ENCODE results near the gene CDK2. TPM values are rescaled to one million over a fixed set of nuclear protein-coding genes. Genes with fewer than 3 reads are reported as not detected.

The CDK2 gene
- polyA plus RNA-seq, 3 donors from 2014 or later = 11.6 to 27.7 (median 13.4) TPM

- H3K4me3 Mint-ChIP-seq = no peak overlapping the region
Measured at GRCh38 chr12:55946553-55946952, 20.1 kb upstream of the CDK2 start.

GRCh38 chr12:55955344-55955743 lies 11.3 kb upstream of the CDK2 start:
- Mint-ChIP-seq H3K36me3 (peaks cover 7 to 33% (median 9%) of the 10 kb centered on the region in 3 donors), H3K27ac (peak overlapping the region in 3 of 6 donors; percentile 23 to 70 (median 57)), H3K4me3 (no peak overlapping the region)

More at GRCh38 chr12:55946553-55946952, 20.1 kb upstream of the CDK2 start:
- H3K36me3 Mint-ChIP-seq = peaks cover 35 to 53% (median 39%) of the 10 kb centered on the region in 3 donors
- no peaks in the 10 kb centered on the region for H3K9me3 Mint-ChIP-seq
- DNase-seq = no peak
- no peak overlapping the region for H3K27ac Mint-ChIP-seq
- no peaks in the 10 kb centered on the region for H3K4me1 Mint-ChIP-seq
- H3K27me3 Mint-ChIP-seq (ENCODE audit: low read depth in 3 of 3) = peaks cover 0 to 1% (median under 1%) of the 10 kb centered on the region in 3 donors

GRCh38 chr12:55955800-55956508 lies 10.7 kb upstream of the CDK2 start:
- Mint-ChIP-seq H3K4me1 (no peaks in the 10 kb centered on the region), H3K27ac (peak overlapping the region in 1 of 6 donors; percentile 48), H3K4me3 (no peak overlapping the region), H3K9me3 (no peaks in the 10 kb centered on the region), H3K36me3 (peaks cover 7 to 32% (median 9%) of the 10 kb centered on the region in 3 donors), H3K27me3 (ENCODE audit: low read depth in 3 of 3) (peaks cover 0 to 2% (median 0%) of the 10 kb centered on the region in 3 donors)
- DNase-seq = no peak

More at GRCh38 chr12:55955344-55955743, 11.3 kb upstream of the CDK2 start:
- H3K4me1 Mint-ChIP-seq = no peaks in the 10 kb centered on the region
- no peak for DNase-seq
- peaks cover 0 to 2% (median 0%) of the 10 kb centered on the region in 3 donors for H3K27me3 Mint-ChIP-seq (ENCODE audit: low read depth in 3 of 3)
- H3K9me3 Mint-ChIP-seq = no peaks in the 10 kb centered on the region

- peaks cover 0 to 18% (median 3%) of the 10 kb centered on the region in 3 donors for H3K36me3 Mint-ChIP-seq
- no peaks in the 10 kb centered on the region for H3K4me1 Mint-ChIP-seq
- no peak for DNase-seq
- no peak overlapping the region for H3K4me3 Mint-ChIP-seq
- H3K27ac Mint-ChIP-seq = peak overlapping the region in 2 of 6 donors; percentile 19 to 86
- no peaks in the 10 kb centered on the region for H3K27me3 Mint-ChIP-seq (ENCODE audit: low read depth in 3 of 3)
- H3K9me3 Mint-ChIP-seq = no peaks in the 10 kb centered on the region
Measured at GRCh38 chr12:55957106-55957859, 9.3 kb upstream of the CDK2 start.

GRCh38 chr12:55963760-55964159 lies 2.9 kb upstream of the CDK2 start:
- Mint-ChIP-seq H3K4me3 (no peak overlapping the region), H3K4me1 (peaks cover 27 to 35% of the 10 kb centered on the region in 2 donors), H3K27ac (no peak overlapping the region), H3K9me3 (no peaks in the 10 kb centered on the region), H3K27me3 (ENCODE audit: low read depth in 3 of 3) (peaks cover 0 to 5% (median 4%) of the 10 kb centered on the region in 3 donors), H3K36me3 (no peaks in the 10 kb centered on the region)
- DNase-seq = no peak

- no peak for DNase-seq
- H3K4me3 Mint-ChIP-seq = peak overlapping the region; percentile 86 to 93 (median 91)
- peaks cover 27 to 35% of the 10 kb centered on the region in 2 donors for H3K4me1 Mint-ChIP-seq
- H3K9me3 Mint-ChIP-seq = no peaks in the 10 kb centered on the region
- peaks cover 0 to 5% (median 4%) of the 10 kb centered on the region in 3 donors for H3K27me3 Mint-ChIP-seq (ENCODE audit: low read depth in 3 of 3)
- H3K36me3 Mint-ChIP-seq = peaks cover 0 to 3% (median 0%) of the 10 kb centered on the region in 3 donors
- peak overlapping the region in 5 of 6 donors; percentile 12 to 85 (median 74) for H3K27ac Mint-ChIP-seq
Measured at GRCh38 chr12:55965240-55965639, 1.4 kb upstream of the CDK2 start.

GRCh38 chr12:55965941-55966407 lies 656 bp upstream of the CDK2 start, which contains the start of gene PMEL:
Gene PMEL (minus strand): TSS chr12:55966042. CDS start chr12:55966011, 31 bp downstream.
- DNase-seq = no peak

GRCh38 chr12:55969356-55969755 lies 2.7 kb downstream of the CDK2 start:
- peaks cover 29 to 35% of the 10 kb centered on the region in 2 donors for H3K4me1 Mint-ChIP-seq
- no peaks in the 10 kb centered on the region for H3K9me3 Mint-ChIP-seq
- H3K27me3 Mint-ChIP-seq (ENCODE audit: low read depth in 3 of 3) = peaks cover 0 to 3% (median 2%) of the 10 kb centered on the region in 3 donors
- DNase-seq = no peak
- peaks cover 0 to 5% (median 3%) of the 10 kb centered on the region in 3 donors for H3K36me3 Mint-ChIP-seq
- H3K4me3 Mint-ChIP-seq = no peak overlapping the region
- peak overlapping the region in 2 of 6 donors; percentile 36 to 45 for H3K27ac Mint-ChIP-seq

More at GRCh38 chr12:55965941-55966407, 656 bp upstream of the CDK2 start, which contains the start of gene PMEL:
- Mint-ChIP-seq H3K27ac (peak within 1 kb of the TSS; percentile 81 to 93 (median 84)), H3K27me3 (ENCODE audit: low read depth in 3 of 3) (peaks cover 0 to 5% (median 4%) of the 10 kb centered on the region in 3 donors), H3K4me3 (peak within 1 kb of the TSS; percentile 86 to 93 (median 91)), H3K9me3 (no peaks in the 10 kb centered on the region), H3K36me3 (peaks cover 0 to 3% (median under 1%) of the 10 kb centered on the region in 3 donors), H3K4me1 (peaks cover 27 to 35% of the 10 kb centered on the region in 2 donors)

GRCh38 chr12:55970775-55971174 lies 4.1 kb downstream of the CDK2 start:
- Mint-ChIP-seq H3K4me1 (peaks cover 26 to 29% of the 10 kb centered on the region in 2 donors), H3K27me3 (ENCODE audit: low read depth in 3 of 3) (peaks cover 0 to 2% (median 0%) of the 10 kb centered on the region in 3 donors), H3K9me3 (no peaks in the 10 kb centered on the region), H3K4me3 (no peak overlapping the region), H3K36me3 (peaks cover 0 to 5% (median 3%) of the 10 kb centered on the region in 3 donors), H3K27ac (no peak overlapping the region)
- no peak for DNase-seq

- H3K4me1 Mint-ChIP-seq = peaks cover 24 to 27% of the 10 kb centered on the region in 2 donors
- peaks cover 0 to 5% (median 3%) of the 10 kb centered on the region in 3 donors for H3K36me3 Mint-ChIP-seq
- H3K9me3 Mint-ChIP-seq = no peaks in the 10 kb centered on the region
- no peaks in the 10 kb centered on the region for H3K27me3 Mint-ChIP-seq (ENCODE audit: low read depth in 3 of 3)
- H3K4me3 Mint-ChIP-seq = peak overlapping the region in 1 of 5 donors; percentile 23
- DNase-seq = no peak
- H3K27ac Mint-ChIP-seq = peak overlapping the region in 2 of 6 donors; percentile 32 to 60
Measured at GRCh38 chr12:55972042-55972441, 5.4 kb downstream of the CDK2 start.

GRCh38 chr12:55972456-55972855 lies 5.8 kb downstream of the CDK2 start:
- Mint-ChIP-seq H3K4me1 (peaks cover 19 to 27% of the 10 kb centered on the region in 2 donors), H3K36me3 (peaks cover 0 to 5% (median 3%) of the 10 kb centered on the region in 3 donors), H3K4me3 (peak overlapping the region in 1 of 5 donors; percentile 23), H3K27me3 (ENCODE audit: low read depth in 3 of 3) (no peaks in the 10 kb centered on the region), H3K9me3 (no peaks in the 10 kb centered on the region), H3K27ac (peak overlapping the region in 2 of 6 donors; percentile 32 to 60)
- no peak for DNase-seq

GRCh38 chr12:55972911-55973598 lies 6.4 kb downstream of the CDK2 start:
- H3K27me3 Mint-ChIP-seq (ENCODE audit: low read depth in 3 of 3) = no peaks in the 10 kb centered on the region
- peaks cover 0 to 5% (median 3%) of the 10 kb centered on the region in 3 donors for H3K36me3 Mint-ChIP-seq
- no peak for DNase-seq
- H3K4me3 Mint-ChIP-seq = no peak overlapping the region
- H3K9me3 Mint-ChIP-seq = no peaks in the 10 kb centered on the region
- peaks cover 15 to 27% of the 10 kb centered on the region in 2 donors for H3K4me1 Mint-ChIP-seq
- no peak overlapping the region for H3K27ac Mint-ChIP-seq

All from immature natural killer cell (primary cell).